HG03064 (cell line): ENCODE measurements around the gene ADGRL3.

Source experiments
- ATAC-seq: cut with Tn5 transposase; IDR thresholded peaks from one replicate; pipeline ENCODE4 v1.9.1; 2021; ENCODE audit warnings: low read depth; ENCODE audit not compliant: unreplicated experiment

Gene ADGRL3

GRCh38 chr4:62023633-62024032 lies 823.5 kb downstream of the ADGRL3 start:
- no peak for ATAC-seq

GRCh38 chr4:62028745-62029144 lies 828.6 kb downstream of the ADGRL3 start:
- ATAC-seq, result no peak

- ATAC-seq, result no peak
These were observed 830.8 kb downstream of the ADGRL3 start for GRCh38 chr4:62030958-62031357.

- ATAC-seq, result no peak
These were observed 837.4 kb downstream of the ADGRL3 start for GRCh38 chr4:62037571-62037970.

- no peak for ATAC-seq
These were observed 851.2 kb downstream of the ADGRL3 start for GRCh38 chr4:62051332-62051731.

- ATAC-seq, result no peak
These were observed 853.8 kb downstream of the ADGRL3 start for GRCh38 chr4:62053974-62054373.

GRCh38 chr4:62057031-62057430 lies 856.9 kb downstream of the ADGRL3 start:
- no peak for ATAC-seq

- ATAC-seq, result no peak
These were observed 858.4 kb downstream of the ADGRL3 start for GRCh38 chr4:62058571-62058970.

GRCh38 chr4:62070291-62070852 lies 870.2 kb downstream of the ADGRL3 start:
- ATAC-seq, result no peak

- ATAC-seq, result no peak
These were observed 875.0 kb downstream of the ADGRL3 start for GRCh38 chr4:62075089-62075488.

- no peak for ATAC-seq
These were observed 875.4 kb downstream of the ADGRL3 start for GRCh38 chr4:62075521-62075920.

GRCh38 chr4:62077406-62077805 lies 877.3 kb downstream of the ADGRL3 start:
- ATAC-seq, result no peak

GRCh38 chr4:62080431-62080830 lies 880.3 kb downstream of the ADGRL3 start:
- no peak for ATAC-seq

GRCh38 chr4:62087706-62088105 lies 887.6 kb downstream of the ADGRL3 start:
- ATAC-seq, result no peak

GRCh38 chr4:62093735-62094134 lies 893.6 kb downstream of the ADGRL3 start:
- no peak for ATAC-seq

GRCh38 chr4:62096881-62097280 lies 896.8 kb downstream of the ADGRL3 start:
- ATAC-seq, result no peak

- ATAC-seq, result no peak
These were observed 915.1 kb downstream of the ADGRL3 start for GRCh38 chr4:62115216-62115615.

GRCh38 chr4:62117886-62118285 lies 917.8 kb downstream of the ADGRL3 start:
- ATAC-seq, result no peak

- no peak for ATAC-seq
These were observed 918.4 kb downstream of the ADGRL3 start for GRCh38 chr4:62118558-62118957.

GRCh38 chr4:62119195-62119594 lies 919.1 kb downstream of the ADGRL3 start:
- ATAC-seq, result no peak

GRCh38 chr4:62126064-62126732 lies 926.1 kb downstream of the ADGRL3 start:
- no peak for ATAC-seq
